Brain microvascular endothelial cell (primary cell): ENCODE measurements around the gene LAMP1.
A peak's percentile ranks its signal among the peaks of the same experiment; 100 is the strongest.

Experiments
- DNase-seq: peaks from one replicate; pipeline ENCODE4 v3.0.0-alpha.2; 2020
- H3K27ac ChIP-seq: fragments of 250-450 bp; sonication (Bioruptor Pico); 2 replicates; pipeline ENCODE4 v1.5.1; 2020; ENCODE audit warnings: mild to moderate bottlenecking, moderate library complexity
- H3K27me3 ChIP-seq: fragments of 250-450 bp; sonication (Bioruptor Pico); replicated peaks from 2 replicates; pipeline ENCODE4 v1.5.1; 2020; ENCODE audit warnings: mild to moderate bottlenecking
- H3K36me3 ChIP-seq: fragments of 250-450 bp; sonication (Bioruptor Pico); replicated peaks from 2 replicates; pipeline ENCODE4 v1.5.1; 2020; ENCODE audit warnings: mild to moderate bottlenecking
- H3K4me3 ChIP-seq: 2 replicates; pipeline ENCODE4 v1.5.1; 2011; ENCODE audit warnings: low read depth, mild to moderate bottlenecking, control low read depth, low read length, moderate library complexity
- CTCF ChIP-seq: IDR thresholded peaks from 2 replicates; pipeline ENCODE4 v1.5.1; 2011; ENCODE audit warnings: low read depth, mild to moderate bottlenecking, moderate library complexity, low read length, control low read depth, inconsistent platforms; ENCODE audit errors: missing control alignments
- in situ Hi-C: cut with HindIII; loops from 2 replicates; pipeline ENCODE4 v1.10.0; 2017; ENCODE audit warnings: low sequenced_read_pairs, low pct_ligation_motif_present

The LAMP1 gene

GRCh38 chr13:113267642-113268405, 29.2 kb upstream of the LAMP1 start:
- DNase-seq: no peak
- Histone ChIP-seq H3K27me3 (no peaks in the 10 kb centered on the region), H3K4me3 (no peak overlapping the region), H3K36me3 (peaks cover 11% of the 10 kb centered on the region), H3K27ac (no peak overlapping the region)
- in situ Hi-C loops: no loop called here
- TF ChIP-seq CTCF: no peak

- Histone ChIP-seq H3K36me3 (peaks cover 9% of the 10 kb centered on the region), H3K27me3 (no peaks in the 10 kb centered on the region), H3K4me3 (no peak overlapping the region), H3K27ac (no peak overlapping the region)
- in situ Hi-C loops: no loop called here
- no peak for DNase-seq
- no peak for TF ChIP-seq CTCF
Measured at GRCh38 chr13:113272031-113272430, 25.0 kb upstream of the LAMP1 start.

DNA sequence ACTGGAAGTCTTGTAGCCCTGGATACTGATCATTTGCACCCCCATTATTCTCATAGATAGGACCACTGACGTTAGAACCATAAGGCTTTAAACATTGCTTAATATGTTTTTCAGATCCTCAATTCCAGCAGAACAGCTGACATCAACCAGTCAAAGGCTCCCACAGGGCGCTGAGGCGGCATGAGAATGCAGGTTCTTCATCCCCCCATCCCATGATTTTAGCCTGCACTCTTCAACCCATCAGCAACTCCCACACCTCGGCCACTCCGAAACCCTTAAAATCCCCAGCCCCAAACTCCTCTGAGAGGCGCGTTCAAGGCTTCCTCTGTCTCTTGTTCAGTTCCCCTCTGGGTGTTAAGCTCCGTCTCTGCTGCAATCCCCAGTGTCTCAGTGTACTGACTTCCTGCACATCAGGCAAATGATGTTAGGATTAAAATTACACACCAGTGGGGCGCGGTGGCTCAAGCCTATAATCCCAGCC, 24.3 kb upstream of the LAMP1 start:
- in situ Hi-C loops: no loop called here
- Histone ChIP-seq H3K27me3 (no peaks in the 10 kb centered on the region), H3K27ac (no peak overlapping the region), H3K36me3 (peaks cover 9% of the 10 kb centered on the region), H3K4me3 (no peak overlapping the region)
- no peak for TF ChIP-seq CTCF
- no peak for DNase-seq

DNA sequence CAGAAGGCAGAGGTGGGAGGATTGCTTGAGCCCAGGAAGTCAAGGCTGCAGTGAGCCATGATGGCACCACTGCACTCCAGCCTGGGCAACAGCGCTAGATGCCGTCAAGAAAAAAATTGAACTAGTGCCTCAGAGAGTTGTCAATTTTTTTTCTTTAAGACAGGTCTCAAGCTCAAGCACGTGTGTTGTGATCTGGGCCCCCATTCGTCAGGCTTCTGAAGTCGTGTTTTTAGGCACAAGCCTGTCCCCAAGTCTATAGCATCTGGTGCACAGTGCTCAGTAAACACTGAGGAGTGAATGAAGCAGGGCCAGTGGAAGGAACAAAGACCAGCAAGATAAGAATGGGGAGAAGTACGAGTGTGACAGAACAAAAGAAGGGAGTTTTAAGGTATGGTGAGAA, 23.7 kb upstream of the LAMP1 start:
- TF ChIP-seq CTCF: no peak

GRCh38 chr13:113273851-113274590, 23.0 kb upstream of the LAMP1 start:
- Histone ChIP-seq H3K4me3 (no peak overlapping the region), H3K36me3 (peaks cover 9% of the 10 kb centered on the region), H3K27ac (peak overlapping the region; percentile 50), H3K27me3 (no peaks in the 10 kb centered on the region)
- no peak for TF ChIP-seq CTCF
- peak; percentile 77 for DNase-seq
- in situ Hi-C loops: no loop called here

More for the DNA sequence above, 23.7 kb upstream of the LAMP1 start:
- DNase-seq: no peak
- no peak overlapping the region for H3K4me3 ChIP-seq
- in situ Hi-C loops: no loop called here
- no peaks in the 10 kb centered on the region for H3K27me3 ChIP-seq
- no peak overlapping the region for H3K27ac ChIP-seq
- peaks cover 9% of the 10 kb centered on the region for H3K36me3 ChIP-seq
